ENCODE results near the gene MEGF11.
A peak's percentile ranks its signal among the peaks of the same experiment; 100 is the strongest.

The MEGF11 gene

GRCh38 chr15:66078196-66078928, 175.2 kb downstream of the MEGF11 start:
- H3K36me3 ChIP-seq (ENCODE audit: insufficient read depth, low read length): peaks cover 8% of the 10 kb centered on the region; the same call in 1 of the 2 replicates
- peak overlapping the region; percentile 5; the same call in 1 of the 2 replicates for H3K9ac ChIP-seq (ENCODE audit: low read length)

GRCh38 chr15:66077320-66077663, 176.3 kb downstream of the MEGF11 start:
- H3K4me3 ChIP-seq (ENCODE audit: low read depth, low read length, poor library complexity, severe bottlenecking): no peak overlapping the region
- peaks cover 15% of the 10 kb centered on the region for H3K4me1 ChIP-seq (ENCODE audit: insufficient read depth, low read length, severe bottlenecking)
- peaks cover 8% of the 10 kb centered on the region; the same call in 1 of the 2 replicates for H3K36me3 ChIP-seq (ENCODE audit: insufficient read depth, low read length)
- H3K9me2 ChIP-seq (ENCODE audit: low read depth, low read length): no peaks in the 10 kb centered on the region
- TF ChIP-seq EZH2 (IDR thresholded peaks at IDR 0.05; ENCODE audit: borderline replicate concordance, low read length): no peak
- no peak for TF ChIP-seq CTCF (IDR thresholded peaks at IDR 0.05; ENCODE audit: low read length)
- no peaks in the 10 kb centered on the region for H3F3A ChIP-seq (ENCODE audit: insufficient read depth, low read length)
- H3K27ac ChIP-seq (ENCODE audit: low read depth, low read length, poor library complexity, severe bottlenecking): no peak overlapping the region
- H3K9me3 ChIP-seq (ENCODE audit: low read length): no peaks in the 10 kb centered on the region
- H2AFZ ChIP-seq (ENCODE audit: low read length): no peak overlapping the region
- no peaks in the 10 kb centered on the region for H3K27me3 ChIP-seq (ENCODE audit: insufficient read depth, low read length)
- H3K79me2 ChIP-seq (ENCODE audit: insufficient read depth, low read length): no peaks in the 10 kb centered on the region
- H3K4me2 ChIP-seq (ENCODE audit: low read length): no peak overlapping the region
- no peaks in the 10 kb centered on the region for H4K20me1 ChIP-seq (ENCODE audit: insufficient read depth, low read length)
- H3K9ac ChIP-seq (ENCODE audit: low read length): no peak overlapping the region

More at GRCh38 chr15:66078196-66078928, 175.2 kb downstream of the MEGF11 start:
- no peaks in the 10 kb centered on the region for H4K20me1 ChIP-seq (ENCODE audit: insufficient read depth, low read length)
- H3F3A ChIP-seq (ENCODE audit: insufficient read depth, low read length): no peaks in the 10 kb centered on the region
- H3K4me1 ChIP-seq (ENCODE audit: insufficient read depth, low read length, severe bottlenecking): peaks cover 15% of the 10 kb centered on the region
- H3K4me3 ChIP-seq (ENCODE audit: low read depth, low read length, poor library complexity, severe bottlenecking): no peak overlapping the region
- no peaks in the 10 kb centered on the region for H3K9me2 ChIP-seq (ENCODE audit: low read depth, low read length)
- H3K27ac ChIP-seq (ENCODE audit: low read depth, low read length, poor library complexity, severe bottlenecking): no peak overlapping the region
- no peaks in the 10 kb centered on the region for H3K27me3 ChIP-seq (ENCODE audit: insufficient read depth, low read length)
- TF ChIP-seq EZH2 (IDR thresholded peaks at IDR 0.05; ENCODE audit: borderline replicate concordance, low read length): no peak
- TF ChIP-seq CTCF (IDR thresholded peaks at IDR 0.05; ENCODE audit: low read length): no peak
- no peak overlapping the region for H2AFZ ChIP-seq (ENCODE audit: low read length)
- H3K79me2 ChIP-seq (ENCODE audit: insufficient read depth, low read length): no peaks in the 10 kb centered on the region
- no peaks in the 10 kb centered on the region for H3K9me3 ChIP-seq (ENCODE audit: low read length)
- no peak overlapping the region for H3K4me2 ChIP-seq (ENCODE audit: low read length)

GRCh38 chr15:66076591-66077319, 176.8 kb downstream of the MEGF11 start:
- Histone ChIP-seq H3K36me3 (ENCODE audit: insufficient read depth, low read length) (peaks cover 5% of the 10 kb centered on the region; the same call in 1 of the 2 replicates), H2AFZ (ENCODE audit: low read length) (no peak overlapping the region), H3K79me2 (ENCODE audit: insufficient read depth, low read length) (no peaks in the 10 kb centered on the region), H3K9me2 (ENCODE audit: low read depth, low read length) (no peaks in the 10 kb centered on the region), H3K27ac (ENCODE audit: low read depth, low read length, poor library complexity, severe bottlenecking) (no peak overlapping the region), H3K9me3 (ENCODE audit: low read length) (no peaks in the 10 kb centered on the region), H3F3A (ENCODE audit: insufficient read depth, low read length) (no peaks in the 10 kb centered on the region), H3K27me3 (ENCODE audit: insufficient read depth, low read length) (no peaks in the 10 kb centered on the region), H4K20me1 (ENCODE audit: insufficient read depth, low read length) (no peaks in the 10 kb centered on the region), H3K9ac (ENCODE audit: low read length) (no peak overlapping the region), H3K4me3 (ENCODE audit: low read depth, low read length, poor library complexity, severe bottlenecking) (no peak overlapping the region), H3K4me1 (ENCODE audit: insufficient read depth, low read length, severe bottlenecking) (peaks cover 15% of the 10 kb centered on the region), H3K4me2 (ENCODE audit: low read length) (no peak overlapping the region)
- TF ChIP-seq EZH2 (IDR thresholded peaks at IDR 0.05; ENCODE audit: borderline replicate concordance, low read length) (no peak), CTCF (IDR thresholded peaks at IDR 0.05; ENCODE audit: low read length) (no peak)
